SW480 (cell line): ENCODE measurements around the gene HOXB9.
A peak's percentile ranks its signal among the peaks of the same experiment; 100 is the strongest.

Source experiments
- DNase-seq: peaks from one replicate; pipeline ENCODE4 v3.0.0-alpha.2; 2016; ENCODE audit warnings: low spot score

Gene HOXB9

GRCh38 chr17:48639136-48639535, 13.0 kb upstream of the HOXB9 start:
- DNase-seq, result no peak

DNA sequence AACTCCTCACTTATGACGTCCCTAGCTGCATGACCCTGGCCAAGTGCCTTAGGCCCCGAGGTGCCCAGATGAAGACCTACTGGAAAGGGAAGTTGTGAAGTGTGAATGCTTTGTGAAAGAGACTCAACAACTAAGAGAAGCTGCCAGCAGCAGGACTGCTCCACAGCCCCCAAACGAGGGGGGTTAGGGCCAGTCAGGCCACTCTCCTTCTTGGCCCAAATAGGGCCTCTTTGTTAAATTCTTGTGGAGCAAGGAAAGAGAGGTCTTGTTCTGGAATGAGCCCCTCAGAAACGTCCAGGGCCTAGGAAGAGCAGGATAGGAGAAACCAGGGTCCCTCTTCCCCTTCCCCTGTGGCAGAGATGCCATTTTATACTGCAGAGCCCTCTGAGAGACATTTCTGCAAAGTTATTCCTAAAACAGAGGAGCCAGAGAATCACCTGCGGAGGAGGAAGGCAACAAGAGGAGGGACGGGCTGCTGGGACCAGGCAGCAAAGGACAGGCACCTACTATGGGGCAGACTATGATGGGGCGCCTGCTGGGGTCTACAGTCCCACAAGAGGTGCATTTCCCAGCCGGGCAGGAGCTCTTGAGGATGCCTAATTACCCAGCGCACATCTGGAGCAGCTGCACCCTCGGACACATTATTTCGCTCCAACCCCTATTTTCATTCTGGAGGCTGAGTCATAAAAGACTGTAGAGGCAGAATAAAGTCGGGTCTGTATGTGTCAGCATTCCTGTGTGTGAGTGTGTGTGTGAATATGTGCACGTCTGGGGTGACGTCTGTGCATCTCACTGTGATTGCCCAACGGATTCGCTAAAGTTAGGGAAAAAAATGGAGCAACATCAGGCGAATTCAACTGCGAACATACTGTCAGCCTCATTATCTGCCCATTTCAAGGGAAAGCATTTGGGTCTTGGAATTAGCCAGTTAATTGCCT, 11.4 kb upstream of the HOXB9 start:
- no peak for DNase-seq

DNA sequence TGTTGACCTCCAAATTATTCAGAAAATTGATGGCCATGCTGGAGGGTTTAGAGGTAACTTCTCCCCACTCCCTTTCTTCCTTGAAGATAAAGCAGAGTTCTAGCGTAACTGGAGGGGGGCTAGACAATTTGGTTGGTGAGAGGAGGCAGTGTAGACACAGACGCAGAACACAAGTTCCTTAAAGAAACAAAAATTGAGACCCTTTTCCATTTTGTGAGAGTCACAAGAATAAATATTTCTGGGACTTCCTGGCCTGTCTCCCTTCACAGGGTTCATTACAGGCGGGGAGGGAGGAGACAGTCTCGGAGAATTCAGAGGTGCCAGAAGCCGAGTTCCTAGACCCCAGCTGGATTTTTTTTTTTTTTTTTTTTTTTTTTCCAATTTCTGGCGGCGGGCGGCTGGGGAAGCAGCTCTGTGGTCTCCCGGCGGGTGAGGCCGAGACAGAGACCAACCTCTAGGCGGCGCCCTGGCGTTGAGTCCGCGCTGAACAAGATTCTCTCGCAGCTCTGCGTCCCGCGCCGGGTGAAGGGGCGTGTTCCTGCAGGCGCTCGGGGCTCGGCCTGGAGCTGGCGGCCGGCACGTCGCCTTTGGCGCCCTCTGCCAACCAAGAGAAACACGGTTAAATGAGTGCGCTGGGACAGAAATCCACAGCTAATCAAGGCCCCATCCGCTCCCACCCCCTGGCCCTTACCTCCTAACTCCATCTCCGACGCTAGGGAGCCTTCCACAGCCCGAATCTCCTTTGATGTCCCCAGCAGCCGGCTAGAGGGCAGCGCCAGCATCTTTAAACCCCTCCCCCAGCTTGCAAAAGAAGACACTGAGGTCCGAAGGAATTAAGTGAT, 10.2 kb upstream of the HOXB9 start:
- no peak for DNase-seq

GRCh38 chr17:48634493-48635208, 8.5 kb upstream of the HOXB9 start:
- DNase-seq, result no peak

DNA sequence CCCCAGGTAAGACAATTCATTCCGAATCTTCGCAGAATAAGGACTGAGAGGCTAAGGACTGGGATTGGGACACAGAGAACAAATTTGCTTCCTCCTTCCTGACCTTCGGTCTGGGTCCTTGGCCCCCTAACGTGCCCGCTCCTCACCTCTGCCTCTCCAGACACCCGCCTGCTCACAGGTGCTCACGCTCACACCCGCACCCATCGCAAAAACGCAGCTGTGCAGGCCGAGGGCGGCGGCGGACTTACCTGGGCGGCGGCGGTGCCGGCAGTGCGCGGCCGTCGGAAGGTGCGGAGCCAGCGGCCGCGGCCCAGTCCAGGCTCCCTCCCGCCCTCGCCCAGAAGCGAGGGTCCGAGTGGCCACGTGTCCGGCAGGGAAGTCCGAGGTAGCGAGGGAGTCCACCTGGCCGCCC, 7.1 kb upstream of the HOXB9 start:
- no peak for DNase-seq

- DNase-seq, result no peak
Observed at GRCh38 chr17:48632579-48633265, 6.6 kb upstream of the HOXB9 start.

GRCh38 chr17:48631693-48632578, 5.8 kb upstream of the HOXB9 start:
- no peak for DNase-seq

GRCh38 chr17:48630925-48631692, 5.0 kb upstream of the HOXB9 start:
- no peak for DNase-seq

GRCh38 chr17:48630009-48630924, 4.1 kb upstream of the HOXB9 start:
- no peak for DNase-seq

- no peak for DNase-seq
Observed at GRCh38 chr17:48629411-48629759, 3.2 kb upstream of the HOXB9 start.

DNA sequence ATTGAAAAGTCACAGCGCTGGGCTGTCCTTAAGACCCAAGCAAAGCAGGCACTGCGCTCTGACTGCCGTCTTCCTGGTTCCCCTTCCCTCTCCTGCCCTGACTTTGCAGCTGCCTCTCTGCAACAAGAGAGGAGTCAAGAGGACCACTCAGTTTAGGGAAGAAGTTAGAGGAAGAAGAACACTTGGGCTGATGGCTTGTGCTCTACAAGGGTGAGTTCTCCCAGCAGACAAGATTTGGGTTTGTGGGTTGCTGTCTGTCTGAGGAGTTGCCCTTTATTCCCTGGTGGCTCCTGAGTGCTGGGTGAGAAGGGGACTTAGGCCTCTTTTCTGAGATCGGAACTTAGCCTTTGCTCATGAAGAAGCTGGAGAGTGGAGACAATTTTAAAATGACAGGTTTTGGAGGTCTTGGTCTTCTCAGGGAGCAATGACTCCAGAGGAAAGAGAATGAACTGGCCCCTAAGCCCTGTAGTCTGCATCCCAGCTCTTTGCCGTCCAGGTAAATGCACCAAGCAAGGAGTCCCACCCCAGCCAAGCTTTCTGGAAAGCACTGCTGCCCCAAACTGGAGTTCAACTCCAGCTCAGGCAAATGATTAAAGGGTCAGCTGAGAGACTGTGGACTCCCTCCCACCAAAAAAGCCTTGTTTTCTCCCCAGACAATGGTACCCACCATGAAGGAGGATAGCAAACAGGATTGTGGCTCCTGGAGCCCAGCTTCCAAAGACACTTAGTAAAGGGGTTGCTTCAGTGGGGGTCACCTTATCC, 2.7 kb upstream of the HOXB9 start:
- no peak for DNase-seq

DNA sequence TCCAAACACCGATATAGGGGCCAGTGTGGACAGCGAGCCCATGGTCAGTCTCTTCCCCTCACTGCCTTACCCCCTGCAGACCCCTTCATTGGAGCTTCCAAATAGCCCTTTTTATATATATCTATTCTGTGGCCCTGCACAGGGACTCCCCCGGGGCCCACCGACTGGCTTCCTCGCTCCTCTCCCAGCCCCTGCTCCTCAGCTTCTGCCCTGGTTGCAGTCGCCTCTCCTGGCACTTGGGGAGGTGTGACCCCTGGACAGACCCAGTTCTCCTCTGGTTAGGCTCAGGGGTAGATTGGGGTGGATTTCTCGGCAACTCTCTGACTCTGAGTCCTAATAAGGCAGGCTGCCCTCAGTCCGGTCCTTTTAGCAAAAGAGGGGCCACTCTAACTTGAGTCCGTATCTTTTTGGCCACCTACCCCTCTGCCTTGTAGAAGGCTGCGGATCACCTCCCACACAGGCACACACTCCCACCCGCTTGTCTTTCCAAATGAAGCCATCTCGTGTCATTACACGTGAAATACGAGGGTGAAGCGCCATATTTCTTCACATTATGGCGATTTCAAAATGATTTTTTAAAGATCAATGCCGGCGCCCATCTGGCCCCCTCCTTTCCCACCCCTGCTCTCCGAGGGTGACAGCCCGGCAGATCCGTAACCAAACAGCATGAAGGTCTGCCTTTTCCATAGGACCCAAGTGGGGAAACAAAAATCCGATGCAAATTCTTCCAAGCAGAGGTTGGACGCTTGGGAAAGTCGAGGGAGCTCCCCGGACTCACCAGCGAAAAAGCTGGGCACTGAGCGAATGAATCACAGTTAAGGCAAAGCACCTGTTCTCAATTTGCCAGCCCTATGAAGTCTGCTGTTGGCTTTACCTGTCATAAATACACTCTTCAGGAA, 1.7 kb upstream of the HOXB9 start:
- no peak for DNase-seq

- DNase-seq, result peak; percentile 17
Observed at GRCh38 chr17:48627118-48627597, 1.0 kb upstream of the HOXB9 start.

DNA sequence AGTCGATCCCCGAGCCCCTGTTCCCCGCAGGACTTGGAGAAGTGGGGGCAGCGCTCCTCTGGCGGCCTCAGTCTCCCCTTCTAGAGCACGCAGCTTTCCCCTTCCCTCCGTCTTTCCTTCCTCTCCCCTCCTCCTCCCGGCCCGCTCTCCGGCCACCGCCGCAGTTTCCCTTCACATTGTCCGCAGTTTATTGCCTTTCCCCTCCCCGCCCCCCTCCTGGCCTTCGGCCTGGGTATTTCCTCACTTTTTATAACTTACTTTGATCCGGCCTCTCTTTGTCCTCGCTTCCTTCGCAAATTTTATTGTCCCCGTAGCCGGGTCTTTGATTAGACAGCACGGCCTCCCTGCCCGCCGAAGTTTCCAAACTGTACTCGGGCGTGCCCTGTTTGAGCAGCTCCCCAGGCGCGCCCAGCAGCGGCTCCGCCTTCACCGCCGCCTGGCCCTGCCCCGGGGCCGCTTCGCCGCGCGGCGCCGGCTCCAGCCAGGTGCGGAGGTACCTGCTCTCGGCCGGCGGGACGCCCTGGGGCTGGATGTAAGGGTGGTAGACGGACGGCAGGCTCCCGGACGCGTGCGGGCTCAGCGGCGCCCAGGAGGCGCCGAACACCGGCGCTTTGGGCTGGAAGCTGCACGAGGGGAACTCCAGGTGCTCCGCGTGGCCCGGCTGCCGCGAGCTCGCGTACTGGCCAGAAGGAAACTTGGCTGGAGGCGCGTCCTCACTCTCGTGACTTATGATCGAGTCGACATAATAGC, 488 bp downstream of the HOXB9 start:
- DNase-seq, result peak; percentile 78

DNA sequence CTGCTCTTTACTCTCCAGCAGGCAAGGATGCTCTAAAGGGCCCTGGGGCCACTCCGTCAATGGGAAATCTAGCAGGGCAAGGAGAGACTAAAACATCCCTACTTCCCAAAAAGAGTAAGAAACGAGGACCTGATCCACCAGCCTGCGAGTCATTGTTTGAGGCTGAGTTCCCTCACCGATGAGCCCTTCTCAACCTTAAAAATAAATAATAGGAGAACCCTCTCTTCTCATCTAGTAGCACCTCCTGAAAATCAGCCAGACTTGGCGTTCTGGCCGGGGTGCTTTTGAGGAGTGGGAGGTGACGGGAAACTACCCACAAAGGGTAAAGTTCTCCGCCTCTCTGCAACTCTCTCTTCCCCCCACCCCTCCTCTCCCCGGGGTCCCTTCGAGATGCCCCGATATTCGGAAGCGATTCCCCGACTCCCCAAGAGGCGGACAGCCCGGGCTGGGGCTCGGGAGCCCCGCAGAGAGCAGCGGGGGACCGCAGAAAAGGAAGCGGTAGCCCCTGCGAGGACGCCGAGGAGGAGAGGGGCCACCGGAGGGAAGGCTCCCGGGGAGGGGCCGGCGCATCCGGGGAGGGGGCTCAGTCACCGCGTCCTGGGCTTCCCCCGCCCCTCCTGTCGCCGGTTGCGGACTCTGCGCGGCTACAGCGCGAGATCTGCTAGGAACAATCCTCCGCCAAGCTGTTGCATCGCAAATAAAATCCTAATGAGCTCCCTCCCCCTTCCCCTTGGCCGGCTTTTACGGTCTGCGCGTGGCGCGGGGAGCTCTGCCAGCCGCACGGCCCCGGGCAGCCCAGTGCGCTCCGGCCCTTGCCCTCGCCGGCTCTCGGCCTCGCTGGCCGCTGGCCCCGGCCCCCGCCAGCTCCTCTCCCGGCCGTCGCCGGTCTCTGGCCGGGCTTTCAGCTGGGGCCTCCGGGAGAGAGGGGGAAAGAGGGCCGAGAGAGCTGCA, 1.3 kb downstream of the HOXB9 start:
- peak; percentile 53 for DNase-seq
